Epithelial cell of proximal tubule (primary cell): ENCODE results near the gene AUTS2. TPM values are rescaled to one million over a fixed set of nuclear protein-coding genes. Genes with fewer than 3 reads are reported as not detected.

Experiments
- DNase-seq: peaks from one replicate; pipeline ENCODE4 v3.0.0-alpha.2; 2011; ENCODE audit warnings: low read depth
- H3K4me3 ChIP-seq: 2 replicates; pipeline ENCODE4 v1.5.1; 2011; ENCODE audit warnings: low read depth, mild to moderate bottlenecking, low read length
- CTCF ChIP-seq: conservative IDR thresholded peaks from 2 replicates; pipeline ENCODE4 v1.5.1; 2012; ENCODE audit warnings: low read depth, mild to moderate bottlenecking, low read length
- total RNA-seq: library from RNA; depleted of rRNA; stranded (reverse); fragments of >200 nt; gene quantifications from 2 replicates; pipeline ENCODE4 v1.2.3, GENCODE V29; 2015

Gene AUTS2
- total RNA-seq, 1 donor from 2014 or later, result 10.0 TPM

GRCh38 chr7:69739190-69739589, 140.9 kb downstream of the AUTS2 start:
- no peak for DNase-seq
- no peak for TF ChIP-seq CTCF

GRCh38 chr7:69739931-69740431, 141.7 kb downstream of the AUTS2 start:
- no peak for DNase-seq
- no peak for TF ChIP-seq CTCF
- H3K4me3 ChIP-seq, result no peak overlapping the region

More at GRCh38 chr7:69739190-69739589, 140.9 kb downstream of the AUTS2 start:
- no peak overlapping the region for H3K4me3 ChIP-seq

GRCh38 chr7:69742237-69742636, 144.0 kb downstream of the AUTS2 start:
- H3K4me3 ChIP-seq, result no peak overlapping the region
- no peak for TF ChIP-seq CTCF
- no peak for DNase-seq

- TF ChIP-seq CTCF, result no peak
- H3K4me3 ChIP-seq, result no peak overlapping the region
- no peak for DNase-seq
Measured at GRCh38 chr7:69743436-69743835, 145.2 kb downstream of the AUTS2 start.

- no peak for TF ChIP-seq CTCF
- DNase-seq, result no peak
- no peak overlapping the region for H3K4me3 ChIP-seq
Measured at GRCh38 chr7:69744026-69744425, 145.8 kb downstream of the AUTS2 start.

- TF ChIP-seq CTCF, result no peak
- H3K4me3 ChIP-seq, result no peak overlapping the region
- no peak for DNase-seq
Measured at GRCh38 chr7:69746383-69746782, 148.1 kb downstream of the AUTS2 start.

GRCh38 chr7:69747144-69747543, 148.9 kb downstream of the AUTS2 start:
- no peak for TF ChIP-seq CTCF
- no peak for DNase-seq
- H3K4me3 ChIP-seq, result no peak overlapping the region
